ENCODE measurements around the gene C22orf23.

Gene C22orf23

DNA sequence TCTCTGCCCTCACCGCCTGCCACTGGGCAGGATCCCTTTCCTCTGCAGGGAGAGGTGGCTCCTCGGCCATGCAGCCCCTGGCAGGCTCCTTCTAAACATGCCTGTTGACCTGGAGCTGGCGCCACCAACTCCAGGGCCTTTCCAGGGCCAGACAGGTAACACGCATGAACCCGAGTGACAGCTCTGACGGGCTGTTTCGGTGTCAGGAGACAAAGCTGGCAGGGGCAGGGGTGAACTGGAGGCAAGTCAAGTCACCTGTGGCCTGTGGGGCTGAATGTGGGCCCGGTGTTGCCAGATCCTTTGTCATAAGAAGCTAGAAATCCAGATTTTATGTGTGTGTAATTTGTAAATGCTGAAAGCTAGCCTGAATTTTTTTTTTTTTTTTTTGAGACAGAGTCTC lies 11.3 kb downstream of the C22orf23 start:
- TF ChIP-seq, protein P1, sequence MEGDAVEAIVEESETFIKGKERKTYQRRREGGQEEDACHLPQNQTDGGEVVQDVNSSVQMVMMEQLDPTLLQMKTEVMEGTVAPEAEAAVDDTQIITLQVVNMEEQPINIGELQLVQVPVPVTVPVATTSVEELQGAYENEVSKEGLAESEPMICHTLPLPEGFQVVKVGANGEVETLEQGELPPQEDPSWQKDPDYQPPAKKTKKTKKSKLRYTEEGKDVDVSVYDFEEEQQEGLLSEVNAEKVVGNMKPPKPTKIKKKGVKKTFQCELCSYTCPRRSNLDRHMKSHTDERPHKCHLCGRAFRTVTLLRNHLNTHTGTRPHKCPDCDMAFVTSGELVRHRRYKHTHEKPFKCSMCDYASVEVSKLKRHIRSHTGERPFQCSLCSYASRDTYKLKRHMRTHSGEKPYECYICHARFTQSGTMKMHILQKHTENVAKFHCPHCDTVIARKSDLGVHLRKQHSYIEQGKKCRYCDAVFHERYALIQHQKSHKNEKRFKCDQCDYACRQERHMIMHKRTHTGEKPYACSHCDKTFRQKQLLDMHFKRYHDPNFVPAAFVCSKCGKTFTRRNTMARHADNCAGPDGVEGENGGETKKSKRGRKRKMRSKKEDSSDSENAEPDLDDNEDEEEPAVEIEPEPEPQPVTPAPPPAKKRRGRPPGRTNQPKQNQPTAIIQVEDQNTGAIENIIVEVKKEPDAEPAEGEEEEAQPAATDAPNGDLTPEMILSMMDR (IDR thresholded peaks at IDR 0.05; ENCODE audit: extremely low read depth, insufficient read depth, missing control alignments), result no peak
- in situ Hi-C loops (cut with MboI; ENCODE audit: low pct_unique_long_range_greater_than_20kb, low sequenced_read_pairs, unreplicated experiment), result no loop called here
- DNase-seq (ENCODE audit: low spot score), result no peak

DNA sequence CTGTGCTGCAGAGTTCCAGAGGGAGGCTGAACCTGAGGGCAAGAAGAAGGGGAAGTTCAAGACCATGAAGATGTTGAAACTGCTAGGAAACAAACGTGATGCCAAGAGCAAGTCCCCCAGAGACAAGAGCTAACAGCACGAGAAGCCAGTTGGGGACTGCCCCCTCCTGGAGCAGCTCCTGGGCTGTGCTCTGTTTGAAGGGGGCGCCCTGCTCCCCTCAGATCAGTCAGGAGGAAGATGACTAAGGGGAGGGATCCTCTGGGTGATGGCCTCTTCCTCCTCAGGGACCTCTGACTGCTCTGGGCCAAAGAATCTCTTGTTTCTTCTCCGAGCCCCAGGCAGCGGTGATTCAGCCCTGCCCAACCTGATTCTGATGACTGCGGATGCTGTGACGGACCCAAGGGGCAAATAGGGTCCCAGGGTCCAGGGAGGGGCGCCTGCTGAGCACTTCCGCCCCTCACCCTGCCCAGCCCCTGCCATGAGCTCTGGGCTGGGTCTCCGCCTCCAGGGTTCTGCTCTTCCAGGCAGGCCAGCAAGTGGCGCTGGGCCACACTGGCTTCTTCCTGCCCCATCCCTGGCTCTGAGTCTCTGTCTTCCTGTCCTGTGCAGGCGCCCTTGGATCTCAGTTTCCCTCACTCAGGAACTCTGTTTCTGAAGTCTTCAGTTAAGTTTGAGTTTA lies 12.6 kb downstream of the C22orf23 start:
- DNase-seq (ENCODE audit: low spot score), result no peak
- TF ChIP-seq, protein P1 (IDR thresholded peaks at IDR 0.05; ENCODE audit: extremely low read depth, insufficient read depth, missing control alignments), result no peak
- in situ Hi-C loops (cut with MboI; ENCODE audit: low pct_unique_long_range_greater_than_20kb, low sequenced_read_pairs, unreplicated experiment), result no loop called here

- in situ Hi-C loops (cut with MboI; ENCODE audit: low pct_unique_long_range_greater_than_20kb, low sequenced_read_pairs, unreplicated experiment), result no loop called here
- TF ChIP-seq, protein P1 (IDR thresholded peaks at IDR 0.05; ENCODE audit: extremely low read depth, insufficient read depth, missing control alignments), result peak; percentile 99
These were observed 19.6 kb downstream of the C22orf23 start for GRCh38 chr22:37933711-37934376.

DNA sequence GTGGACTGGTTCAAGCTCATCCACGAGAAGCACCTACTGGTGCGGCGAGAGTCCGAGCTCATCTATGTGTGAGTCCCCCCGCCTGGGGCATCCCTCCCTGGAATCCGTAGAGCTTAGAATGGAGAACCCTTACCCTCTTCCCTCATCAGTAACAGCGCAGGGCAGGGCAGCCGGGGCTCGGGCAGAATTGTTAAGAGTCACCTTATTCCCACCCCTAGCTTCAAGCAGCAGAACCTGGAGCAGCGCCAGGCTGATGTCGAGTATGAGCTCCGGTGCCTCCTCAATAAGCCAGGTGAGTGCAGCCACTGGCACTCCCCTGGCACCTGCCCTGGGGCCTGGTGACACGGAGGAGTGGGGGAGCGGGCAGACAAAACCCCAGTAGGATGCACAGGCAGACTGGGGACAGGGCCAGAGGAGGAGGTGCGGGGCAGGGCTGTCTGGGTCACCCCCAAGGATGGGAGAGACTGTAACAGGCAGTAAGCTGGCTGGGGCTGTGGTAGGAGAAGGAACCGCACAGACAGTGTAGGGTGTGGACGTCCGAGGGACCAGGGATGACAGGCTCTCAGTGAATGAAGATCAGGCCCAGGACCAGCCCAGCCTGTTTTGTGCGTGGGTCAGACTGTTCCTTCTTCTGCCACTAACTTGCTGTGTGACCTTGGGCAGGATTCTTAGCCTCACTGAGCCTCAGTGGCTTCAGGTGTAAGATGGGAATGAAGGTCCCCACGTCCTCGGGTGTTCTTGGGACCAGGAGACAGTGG lies 20.4 kb downstream of the C22orf23 start:
- DNase-seq (ENCODE audit: low spot score), result no peak
- in situ Hi-C loops (cut with MboI; ENCODE audit: low pct_unique_long_range_greater_than_20kb, low sequenced_read_pairs, unreplicated experiment), result no loop called here
- TF ChIP-seq, protein P1 (IDR thresholded peaks at IDR 0.05; ENCODE audit: extremely low read depth, insufficient read depth, missing control alignments), result no peak

More at GRCh38 chr22:37933711-37934376, 19.6 kb downstream of the C22orf23 start:
- DNase-seq (ENCODE audit: low spot score), result peak; percentile 92

- TF ChIP-seq, protein P1 (IDR thresholded peaks at IDR 0.05; ENCODE audit: extremely low read depth, insufficient read depth, missing control alignments), result no peak
- DNase-seq (ENCODE audit: low spot score), result no peak
- in situ Hi-C loops (cut with MboI; ENCODE audit: low pct_unique_long_range_greater_than_20kb, low sequenced_read_pairs, unreplicated experiment), result no loop called here
These were observed 21.0 kb downstream of the C22orf23 start for GRCh38 chr22:37932401-37932800.

- no peak for DNase-seq (ENCODE audit: low spot score)
- TF ChIP-seq, protein P1 (IDR thresholded peaks at IDR 0.05; ENCODE audit: extremely low read depth, insufficient read depth, missing control alignments), result no peak
- in situ Hi-C loops (cut with MboI; ENCODE audit: low pct_unique_long_range_greater_than_20kb, low sequenced_read_pairs, unreplicated experiment), result no loop called here
These were observed 21.5 kb downstream of the C22orf23 start for GRCh38 chr22:37931893-37932389.

Data from GM13977 (cell line).